ENCODE results near the gene ANO10. TPM values are rescaled to one million over a fixed set of nuclear protein-coding genes. Genes with fewer than 3 reads are reported as not detected.

Gene ANO10
- total RNA-seq, 1 donor from 2014 or later = 45.4 TPM

- H2AFZ ChIP-seq (ENCODE audit: low read depth, low read length) = no peak overlapping the region
- H3K79me2 ChIP-seq (ENCODE audit: insufficient read depth, low read length) = peaks cover 21% of the 10 kb centered on the region
- DNase-seq (ENCODE audit: low read depth) (no peak), FAIRE-seq (no peak)
- Mint-ChIP-seq H3K27ac (ENCODE audit: unreplicated experiment) (no peak overlapping the region), H3K27me3 (ENCODE audit: low read depth, unreplicated experiment) (no peaks in the 10 kb centered on the region), H3K4me3 (ENCODE audit: unreplicated experiment) (no peak overlapping the region), H3K9me3 (ENCODE audit: unreplicated experiment) (no peaks in the 10 kb centered on the region), H3K4me1 (ENCODE audit: low read depth, unreplicated experiment) (peaks cover 16% of the 10 kb centered on the region), H3K36me3 (ENCODE audit: low read depth, unreplicated experiment) (peaks cover 6% of the 10 kb centered on the region)
- no peaks in the 10 kb centered on the region for H3K36me3 ChIP-seq (ENCODE audit: insufficient read depth, low read length)
- no peak for TF ChIP-seq CTCF (IDR thresholded peaks at IDR 0.05; ENCODE audit: insufficient read depth, low read depth, low read length)
- no peak for TF ChIP-seq EZH2 (IDR thresholded peaks at IDR 0.05; ENCODE audit: insufficient read depth, low read length)
- no peaks in the 10 kb centered on the region for H3K9me3 ChIP-seq (ENCODE audit: insufficient read depth, low read depth, low read length)
- H3K4me3 ChIP-seq (ENCODE audit: insufficient read depth, low read depth, low read length) = no peak overlapping the region
- H3K27me3 ChIP-seq (ENCODE audit: insufficient read depth, low read length) = no peaks in the 10 kb centered on the region
- H3K4me1 ChIP-seq (ENCODE audit: insufficient read depth, low read length) = peaks cover 4% of the 10 kb centered on the region
- peaks cover 18% of the 10 kb centered on the region for H4K20me1 ChIP-seq (ENCODE audit: insufficient read depth, low read length)
- H3K9ac ChIP-seq (ENCODE audit: low read length) = no peak overlapping the region
- H3K27ac ChIP-seq (ENCODE audit: low read depth, low read length) = no peak overlapping the region
- no peak overlapping the region for H3K4me2 ChIP-seq (ENCODE audit: low read length)
These were observed 302.4 kb downstream of the ANO10 start for GRCh38 chr3:43319376-43319775.

GRCh38 chr3:43317461-43318316, 304.1 kb downstream of the ANO10 start:
- no peak overlapping the region for H3K27ac Mint-ChIP-seq (ENCODE audit: unreplicated experiment)
- Histone ChIP-seq H3K27me3 (ENCODE audit: insufficient read depth, low read length) (no peaks in the 10 kb centered on the region), H3K27ac (ENCODE audit: low read depth, low read length) (no peak overlapping the region), H3K9me3 (ENCODE audit: insufficient read depth, low read depth, low read length) (no peaks in the 10 kb centered on the region), H2AFZ (ENCODE audit: low read depth, low read length) (no peak overlapping the region), H3K4me2 (ENCODE audit: low read length) (no peak overlapping the region), H3K4me3 (ENCODE audit: insufficient read depth, low read depth, low read length) (no peak overlapping the region), H4K20me1 (ENCODE audit: insufficient read depth, low read length) (peaks cover 13% of the 10 kb centered on the region), H3K4me1 (ENCODE audit: insufficient read depth, low read length) (peaks cover 4% of the 10 kb centered on the region), H3K36me3 (ENCODE audit: insufficient read depth, low read length) (no peaks in the 10 kb centered on the region), H3K79me2 (ENCODE audit: insufficient read depth, low read length) (peaks cover 16% of the 10 kb centered on the region), H3K9ac (ENCODE audit: low read length) (no peak overlapping the region)
- H3K9me3 Mint-ChIP-seq (ENCODE audit: unreplicated experiment) = no peaks in the 10 kb centered on the region
- H3K27me3 Mint-ChIP-seq (ENCODE audit: low read depth, unreplicated experiment) = no peaks in the 10 kb centered on the region
- H3K4me3 Mint-ChIP-seq (ENCODE audit: unreplicated experiment) = no peak overlapping the region
- peaks cover 16% of the 10 kb centered on the region for H3K4me1 Mint-ChIP-seq (ENCODE audit: low read depth, unreplicated experiment)
- no peak for FAIRE-seq
- no peak for DNase-seq (ENCODE audit: low read depth)
- TF ChIP-seq EZH2 (IDR thresholded peaks at IDR 0.05; ENCODE audit: insufficient read depth, low read length) = no peak
- TF ChIP-seq CTCF (IDR thresholded peaks at IDR 0.05; ENCODE audit: insufficient read depth, low read depth, low read length) = no peak
- peaks cover 3% of the 10 kb centered on the region for H3K36me3 Mint-ChIP-seq (ENCODE audit: low read depth, unreplicated experiment)
